Omental fat pad (tissue), 4 donors: ENCODE data around the gene MGST2. TPM values are rescaled to one million over a fixed set of nuclear protein-coding genes. Genes with fewer than 3 reads are reported as not detected.
"Not testable (repeated sequence)": the region's sequence is repeated elsewhere in the genome, so short reads cannot be mapped to it uniquely, and the experiment has no call there.

Experiments used
- ATAC-seq: fragments of 150-250 bp; one replicate; pipeline ENCODE4 v1.9.1; 2016; ENCODE audit warnings: mild to moderate bottlenecking, moderate library complexity; ENCODE audit not compliant: low FRiP score
- DNase-seq: peaks from one replicate; pipeline ENCODE4 v3.0.0-alpha.2; 2019; ENCODE audit warnings: low spot score
- CTCF ChIP-seq, 3 donors: fragments of 450-650 bp; IDR thresholded peaks; one replicate each; pipeline ENCODE4 v1.5.1; 2016 to 2017; ENCODE audit warnings: antibody characterized with exemption in 3 of 3, mild to moderate bottlenecking in 3 of 3, moderate library complexity in 2 of 3
- total RNA-seq, 4 donors: library from RNA; depleted of rRNA; stranded (reverse); fragments of >200 nt; gene quantifications; one replicate each; pipeline ENCODE4 v1.1.0, GENCODE V29; 2016

Gene MGST2
- total RNA-seq, 4 donors from 2014 or later: 24.6 to 83.1 (median 45.4) TPM

- DNase-seq (no peak), ATAC-seq (no peak)
- no peak for TF ChIP-seq CTCF (IDR thresholded peaks at IDR 0.05)
These were observed 23.6 kb downstream of the MGST2 start for GRCh38 chr4:139689093-139689722.

- DNase-seq (no peak), ATAC-seq (no peak)
- TF ChIP-seq CTCF (IDR thresholded peaks at IDR 0.05): no peak
These were observed 24.8 kb downstream of the MGST2 start for GRCh38 chr4:139690419-139690818.

- DNase-seq (no peak), ATAC-seq (no peak)
- no peak for TF ChIP-seq CTCF (IDR thresholded peaks at IDR 0.05)
These were observed 26.8 kb downstream of the MGST2 start for GRCh38 chr4:139692309-139693012.

- no peak for TF ChIP-seq CTCF (IDR thresholded peaks at IDR 0.05)
- no peak for DNase-seq
- no peak for ATAC-seq
These were observed 29.0 kb downstream of the MGST2 start for GRCh38 chr4:139694522-139695107.

GRCh38 chr4:139696491-139696890, 30.9 kb downstream of the MGST2 start:
- no peak for DNase-seq
- no peak for ATAC-seq
- no peak for TF ChIP-seq CTCF (IDR thresholded peaks at IDR 0.05)

- DNase-seq, ATAC-seq: not testable (repeated sequence)
These were observed 32.7 kb downstream of the MGST2 start for GRCh38 chr4:139698167-139698925.

- no peak for TF ChIP-seq CTCF (IDR thresholded peaks at IDR 0.05)
- no peak for ATAC-seq
- no peak for DNase-seq
These were observed 34.9 kb downstream of the MGST2 start for GRCh38 chr4:139700568-139700967.
